WTC11 (cell line): ENCODE measurements around the gene GPATCH2.

Experiments
- EMX1 ChIP-seq: fragments of 250-450 bp; sonication (Bioruptor Pico); IDR thresholded peaks from 2 replicates; pipeline ENCODE4 v1.8.0; 2021; ENCODE audit warnings: mild to moderate bottlenecking
- TF ChIP-seq, protein P1 (sequence below): fragments of 200-600 bp; IDR thresholded peaks from 2 replicates; pipeline ENCODE4 v1.8.0; 2022; ENCODE audit warnings: antibody characterized with exemption

- TF ChIP-seq, protein P1, sequence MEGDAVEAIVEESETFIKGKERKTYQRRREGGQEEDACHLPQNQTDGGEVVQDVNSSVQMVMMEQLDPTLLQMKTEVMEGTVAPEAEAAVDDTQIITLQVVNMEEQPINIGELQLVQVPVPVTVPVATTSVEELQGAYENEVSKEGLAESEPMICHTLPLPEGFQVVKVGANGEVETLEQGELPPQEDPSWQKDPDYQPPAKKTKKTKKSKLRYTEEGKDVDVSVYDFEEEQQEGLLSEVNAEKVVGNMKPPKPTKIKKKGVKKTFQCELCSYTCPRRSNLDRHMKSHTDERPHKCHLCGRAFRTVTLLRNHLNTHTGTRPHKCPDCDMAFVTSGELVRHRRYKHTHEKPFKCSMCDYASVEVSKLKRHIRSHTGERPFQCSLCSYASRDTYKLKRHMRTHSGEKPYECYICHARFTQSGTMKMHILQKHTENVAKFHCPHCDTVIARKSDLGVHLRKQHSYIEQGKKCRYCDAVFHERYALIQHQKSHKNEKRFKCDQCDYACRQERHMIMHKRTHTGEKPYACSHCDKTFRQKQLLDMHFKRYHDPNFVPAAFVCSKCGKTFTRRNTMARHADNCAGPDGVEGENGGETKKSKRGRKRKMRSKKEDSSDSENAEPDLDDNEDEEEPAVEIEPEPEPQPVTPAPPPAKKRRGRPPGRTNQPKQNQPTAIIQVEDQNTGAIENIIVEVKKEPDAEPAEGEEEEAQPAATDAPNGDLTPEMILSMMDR, result no peak
- TF ChIP-seq EMX1, result no peak
Observed at GRCh38 chr1:217622042-217622441, 8.8 kb downstream of the GPATCH2 start.
